PC-3 (cell line): ENCODE results near the gene GPN1.
"Not testable (repeated sequence)": the region's sequence is repeated elsewhere in the genome, so short reads cannot be mapped to it uniquely, and the experiment has no call there.

ENCODE experiments used
- CTCF ChIP-seq: fragments of 300-600 bp; sonication (generic); conservative IDR thresholded peaks from 2 replicates; pipeline ENCODE4 v1.5.1; 2017; ENCODE audit warnings: antibody characterized with exemption, low read depth, mild to moderate bottlenecking, low read length
- EZH2 ChIP-seq: fragments of 300-600 bp; sonication (generic); IDR thresholded peaks from one replicate; pipeline ENCODE4 v1.6.1; 2017; ENCODE audit warnings: antibody characterized with exemption, mild to moderate bottlenecking, low read length; ENCODE audit not compliant: unreplicated experiment

- TF ChIP-seq CTCF, EZH2: not testable (repeated sequence)
Measured at GRCh38 chr2:27682334-27682771, 53.5 kb downstream of the GPN1 start.
